Measurements from ENCODE around the gene RAVER2.

DNA sequence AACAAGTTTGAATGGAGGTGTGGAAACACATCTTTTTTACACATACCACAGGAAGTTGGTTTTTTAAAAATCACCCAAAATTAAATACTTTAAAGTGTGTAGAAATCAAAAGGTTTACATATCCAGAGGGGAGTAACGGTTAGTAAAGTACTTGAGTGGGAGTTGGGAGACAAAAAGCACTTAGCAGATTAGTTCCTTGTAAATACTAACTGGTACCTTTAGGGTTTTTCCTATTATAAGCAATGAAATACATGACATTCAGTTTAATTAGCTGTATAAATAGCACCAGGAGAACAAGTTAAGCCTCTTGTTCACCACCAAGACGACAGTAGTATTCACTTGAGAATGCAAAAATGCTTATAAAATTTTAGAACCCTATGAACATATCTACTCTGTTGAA, 23.7 kb upstream of the RAVER2 start:
- TF ChIP-seq CTCF (conservative IDR thresholded peaks at IDR 0.05 in 1 of 2, IDR thresholded peaks at IDR 0.05 in 1 of 2; ENCODE audit: extremely low read depth in 1 of 2, insufficient read depth in 1 of 2, low read depth in 1 of 2, low read length in 2 of 2): no peak
- TF ChIP-seq EZH2 (IDR thresholded peaks at IDR 0.05; ENCODE audit: borderline replicate concordance, low read length): no peak
